HEK293 (cell line): ENCODE data around the gene ERF.

Source experiments
- BCL11A ChIP-seq: fragments of 450-650 bp; formaldehyde crosslinking; IDR thresholded peaks from 2 replicates; pipeline ENCODE4 v1.5.1; 2016; ENCODE audit warnings: low read depth, missing biosample characterization, missing genetic modification characterization
- EGR2 ChIP-seq: fragments of 450-650 bp; formaldehyde crosslinking; IDR thresholded peaks from 2 replicates; pipeline ENCODE4 v1.5.1; 2016; ENCODE audit warnings: low read depth, missing biosample characterization, missing genetic modification characterization
- KLF7 ChIP-seq: fragments of 450-650 bp; formaldehyde crosslinking; IDR thresholded peaks from 2 replicates; pipeline ENCODE4 v1.5.1; 2016; ENCODE audit warnings: missing biosample characterization, missing genetic modification characterization, borderline replicate concordance
- PBX3 ChIP-seq: sonication (generic); formaldehyde crosslinking; IDR thresholded peaks from 2 replicates; pipeline ENCODE4 v1.8.1; 2022; ENCODE audit warnings: mild to moderate bottlenecking, moderate library complexity, missing genetic modification reagents
- SP7 ChIP-seq: fragments of 450-650 bp; formaldehyde crosslinking; IDR thresholded peaks from 2 replicates; pipeline ENCODE4 v1.5.1; 2016; ENCODE audit warnings: missing biosample characterization, missing genetic modification characterization
- TRIM28 ChIP-seq: IDR thresholded peaks from 2 replicates; pipeline ENCODE4 v1.6.1; 2011; ENCODE audit warnings: low read length, control low read depth, borderline replicate concordance
- YY2 ChIP-seq: fragments of 450-650 bp; formaldehyde crosslinking; IDR thresholded peaks from 2 replicates; pipeline ENCODE4 v1.5.1; 2016; ENCODE audit warnings: missing biosample characterization, missing genetic modification characterization
- ZBTB21 ChIP-seq: fragments of 450-650 bp; formaldehyde crosslinking; IDR thresholded peaks from 2 replicates; pipeline ENCODE4 v1.5.1; 2017; ENCODE audit warnings: missing biosample characterization, missing genetic modification characterization
- ZFP3 ChIP-seq: fragments of 450-650 bp; formaldehyde crosslinking; IDR thresholded peaks from 2 replicates; pipeline ENCODE4 v1.5.1; 2016; ENCODE audit warnings: low read depth, missing biosample characterization, missing genetic modification characterization
- ZNF140 ChIP-seq: fragments of 450-650 bp; formaldehyde crosslinking; IDR thresholded peaks from 2 replicates; pipeline ENCODE4 v1.5.1; 2016; ENCODE audit warnings: missing biosample characterization, missing genetic modification characterization
- ZNF16 ChIP-seq: fragments of 450-650 bp; formaldehyde crosslinking; IDR thresholded peaks from 2 replicates; pipeline ENCODE4 v1.5.1; 2016; ENCODE audit warnings: low read depth, missing biosample characterization, missing genetic modification characterization
- ZNF169 ChIP-seq: fragments of 450-650 bp; formaldehyde crosslinking; IDR thresholded peaks from 2 replicates; pipeline ENCODE4 v1.5.1; 2016; ENCODE audit warnings: missing biosample characterization, missing genetic modification characterization
- ZNF184 ChIP-seq: fragments of 450-650 bp; IDR thresholded peaks from 2 replicates; pipeline ENCODE4 v1.5.1; 2018; ENCODE audit warnings: missing biosample characterization, mild to moderate bottlenecking, missing genetic modification characterization
- ZNF2 ChIP-seq: fragments of 450-650 bp; formaldehyde crosslinking; IDR thresholded peaks from 2 replicates; pipeline ENCODE4 v1.5.1; 2016; ENCODE audit warnings: missing biosample characterization, missing genetic modification characterization
- ZNF221 ChIP-seq: fragments of 450-650 bp; formaldehyde crosslinking; IDR thresholded peaks from 2 replicates; pipeline ENCODE4 v1.5.1; 2017; ENCODE audit warnings: missing biosample characterization, missing genetic modification characterization, borderline replicate concordance
- ZNF239 ChIP-seq: fragments of 450-650 bp; formaldehyde crosslinking; IDR thresholded peaks from 2 replicates; pipeline ENCODE4 v1.5.1; 2016; ENCODE audit warnings: missing biosample characterization, missing genetic modification characterization
- ZNF341 ChIP-seq: fragments of 450-650 bp; formaldehyde crosslinking; IDR thresholded peaks from 2 replicates; pipeline ENCODE4; 2016; ENCODE audit warnings: low read depth, missing biosample characterization, missing genetic modification characterization
- ZNF391 ChIP-seq: fragments of 450-650 bp; formaldehyde crosslinking; IDR thresholded peaks from 2 replicates; pipeline ENCODE4 v1.5.1; 2016; ENCODE audit warnings: low read depth, missing biosample characterization, missing genetic modification characterization, borderline replicate concordance
- ZNF398 ChIP-seq: fragments of 450-650 bp; formaldehyde crosslinking; IDR thresholded peaks from 2 replicates; pipeline ENCODE4 v1.5.1; 2017; ENCODE audit warnings: missing biosample characterization, missing genetic modification characterization
- ZNF433 ChIP-seq: fragments of 450-650 bp; formaldehyde crosslinking; IDR thresholded peaks from 2 replicates; pipeline ENCODE4 v1.5.1; 2016; ENCODE audit warnings: missing biosample characterization, missing genetic modification characterization, low read depth
- ZNF513 ChIP-seq: fragments of 450-650 bp; IDR thresholded peaks from 2 replicates; pipeline ENCODE4 v1.5.1; 2018; ENCODE audit warnings: missing biosample characterization, missing genetic modification characterization
- ZNF521 ChIP-seq: fragments of 450-650 bp; formaldehyde crosslinking; IDR thresholded peaks from 2 replicates; pipeline ENCODE4 v1.5.1; 2017; ENCODE audit warnings: missing biosample characterization, mild to moderate bottlenecking, missing genetic modification characterization
- ZNF548 ChIP-seq: fragments of 450-650 bp; formaldehyde crosslinking; IDR thresholded peaks from 2 replicates; pipeline ENCODE4 v1.5.1; 2016; ENCODE audit warnings: missing biosample characterization, missing genetic modification characterization
- ZNF571 ChIP-seq: fragments of 450-650 bp; formaldehyde crosslinking; IDR thresholded peaks from 2 replicates; pipeline ENCODE4 v1.5.0; 2017; ENCODE audit warnings: missing biosample characterization, missing genetic modification characterization
- ZNF580 ChIP-seq: fragments of 450-650 bp; formaldehyde crosslinking; IDR thresholded peaks from 2 replicates; pipeline ENCODE4 v1.5.1; 2016; ENCODE audit warnings: missing biosample characterization, missing genetic modification characterization
- ZNF600 ChIP-seq: fragments of 450-650 bp; formaldehyde crosslinking; IDR thresholded peaks from 2 replicates; pipeline ENCODE4 v1.5.1; 2016; ENCODE audit warnings: missing biosample characterization, missing genetic modification characterization
- ZNF639 ChIP-seq: fragments of 450-650 bp; formaldehyde crosslinking; IDR thresholded peaks from 2 replicates; pipeline ENCODE4 v1.5.1; 2016; ENCODE audit warnings: missing biosample characterization, missing genetic modification characterization
- ZNF645 ChIP-seq: fragments of 450-650 bp; formaldehyde crosslinking; IDR thresholded peaks from 2 replicates; pipeline ENCODE4; 2016; ENCODE audit warnings: missing biosample characterization, missing genetic modification characterization
- ZNF654 ChIP-seq: fragments of 450-650 bp; formaldehyde crosslinking; IDR thresholded peaks from 2 replicates; pipeline ENCODE4 v1.5.1; 2016; ENCODE audit warnings: low read depth, missing biosample characterization, missing genetic modification characterization
- ZNF660 ChIP-seq: fragments of 450-650 bp; IDR thresholded peaks from 2 replicates; pipeline ENCODE4 v1.5.1; 2018; ENCODE audit warnings: missing biosample characterization, mild to moderate bottlenecking, missing genetic modification characterization
- ZNF707 ChIP-seq: fragments of 450-650 bp; formaldehyde crosslinking; IDR thresholded peaks from 2 replicates; pipeline ENCODE4 v1.5.1; 2016; ENCODE audit warnings: missing biosample characterization, missing genetic modification characterization
- ZNF76 ChIP-seq: fragments of 450-650 bp; formaldehyde crosslinking; IDR thresholded peaks from 2 replicates; pipeline ENCODE4; 2016; ENCODE audit warnings: low read depth, missing biosample characterization, missing genetic modification characterization, borderline replicate concordance
- ZXDB ChIP-seq: fragments of 450-650 bp; formaldehyde crosslinking; IDR thresholded peaks from 2 replicates; pipeline ENCODE4 v1.5.1; 2016; ENCODE audit warnings: missing biosample characterization, missing genetic modification characterization

The ERF gene

GRCh38 chr19:42284591-42285341, 29.8 kb upstream of the ERF start (continued):
- TF ChIP-seq ZNF2 (tag by site-specific recombination) (peak; percentile 84; the same call in 1 of the 2 replicates), ZFP3 (tag by site-specific recombination) (no peak), ZNF221 (tag by site-specific recombination) (no peak), ZNF239 (tag by site-specific recombination) (no peak), YY2 (tag by site-specific recombination) (no peak), ZNF660 (tag by site-specific recombination) (no peak), ZNF16 (tag by site-specific recombination) (no peak), ZNF398 (tag by site-specific recombination) (peak; percentile 71), BCL11A (tag by site-specific recombination) (no peak), ZNF600 (tag by site-specific recombination) (peak; percentile 98), SP7 (tag by site-specific recombination) (no peak; the same call in 1 of the 2 replicates), ZNF521 (tag by site-specific recombination) (no peak), ZNF391 (tag by site-specific recombination) (peak; percentile 46; the same call in 1 of the 2 replicates), ZNF654 (tag by site-specific recombination) (no peak), TRIM28 (no peak), ZNF184 (no peak), ZNF571 (tag by site-specific recombination) (no peak), ZBTB21 (tag by site-specific recombination) (peak; percentile 19; the same call in 1 of the 2 replicates), EGR2 (tag by site-specific recombination) (0 out of 2 replicates have a peak, but pooled peaks have one; percentile 22), KLF7 (tag by site-specific recombination) (0 out of 2 replicates have a peak, but pooled peaks have one; percentile 12), ZNF513 (tag by site-specific recombination) (no peak), ZNF76 (tag by site-specific recombination) (peak; percentile 50; the same call in 1 of the 2 replicates), ZXDB (tag by site-specific recombination) (peak; percentile 65), ZNF140 (no peak), ZNF169 (tag by site-specific recombination) (no peak), PBX3 (CRISPR knock-in tag) (no peak), ZNF580 (tag by site-specific recombination) (no peak), ZNF645 (tag by site-specific recombination) (peak; percentile 91; the same call in 1 of the 2 replicates), ZNF548 (tag by site-specific recombination) (no peak), ZNF341 (tag by site-specific recombination) (peak; percentile 76), ZNF639 (no peak), ZNF707 (tag by site-specific recombination) (no peak), ZNF433 (tag by site-specific recombination) (no peak)
